PFSK-1 (cell line): ENCODE measurements around the gene SNAPC1.

Experiments used
- FOXP2 ChIP-seq: optimal IDR thresholded peaks from 2 replicates; pipeline ENCODE3; 2011; ENCODE audit warnings: borderline replicate concordance, control low read depth, inconsistent platforms; ENCODE audit not compliant: insufficient read depth; ENCODE audit errors: extremely low read length, extremely low read depth
- POLR2AphosphoS5 ChIP-seq: IDR thresholded peaks from 2 replicates; pipeline ENCODE4 v1.6.1; 2012; ENCODE audit warnings: low read depth, mild to moderate bottlenecking, control low read depth, low read length, moderate library complexity
- REST ChIP-seq, 2 experiments: IDR thresholded peaks; 2 replicates each; pipeline versions ENCODE4 v1.6.1 to v1.8.0; 2011 to 2012; ENCODE audit warnings: low read depth in 2 of 2, low read length in 2 of 2, control low read depth in 1 of 2, inconsistent platforms in 1 of 2, mild to moderate bottlenecking in 1 of 2, moderate library complexity in 1 of 2; ENCODE audit not compliant: insufficient read depth in 1 of 2
- SIN3A ChIP-seq: IDR thresholded peaks from 2 replicates; pipeline ENCODE4 v1.6.1; 2012; ENCODE audit warnings: mild to moderate bottlenecking, low read length, moderate library complexity, borderline replicate concordance; ENCODE audit not compliant: insufficient read depth
- TAF1 ChIP-seq: IDR thresholded peaks from 2 replicates; pipeline ENCODE4 v1.6.1; 2012; ENCODE audit warnings: low read length, control low read depth, borderline replicate concordance; ENCODE audit not compliant: insufficient read depth

SNAPC1 gene

GRCh38 chr14:61737915-61738314 lies 24.3 kb upstream of the SNAPC1 start:
- no peak for TF ChIP-seq FOXP2
- TF ChIP-seq SIN3A, result no peak
- TF ChIP-seq TAF1, result no peak
- no peak for TF ChIP-seq POLR2AphosphoS5
- no peak for TF ChIP-seq REST (IDR thresholded peaks at IDR 0.05; ENCODE audit: insufficient read depth in 1 of 2, low read depth in 2 of 2, low read length in 2 of 2)

GRCh38 chr14:61739133-61739532 lies 23.1 kb upstream of the SNAPC1 start:
- TF ChIP-seq POLR2AphosphoS5 (no peak), TAF1 (no peak), SIN3A (no peak), REST (IDR thresholded peaks at IDR 0.05; ENCODE audit: insufficient read depth in 1 of 2, low read depth in 2 of 2, low read length in 2 of 2) (no peak), FOXP2 (no peak)

- TF ChIP-seq FOXP2, result no peak
- no peak for TF ChIP-seq SIN3A
- TF ChIP-seq REST (IDR thresholded peaks at IDR 0.05; ENCODE audit: insufficient read depth in 1 of 2, low read depth in 2 of 2, low read length in 2 of 2), result no peak
- TF ChIP-seq TAF1, result no peak
- TF ChIP-seq POLR2AphosphoS5, result no peak
Observed at GRCh38 chr14:61742371-61742770, 19.8 kb upstream of the SNAPC1 start.

- TF ChIP-seq POLR2AphosphoS5 (no peak), SIN3A (no peak)
Observed at GRCh38 chr14:61744238-61744637, 18.0 kb upstream of the SNAPC1 start.

GRCh38 chr14:61746881-61747280 lies 15.3 kb upstream of the SNAPC1 start:
- TF ChIP-seq REST (IDR thresholded peaks at IDR 0.05; ENCODE audit: insufficient read depth in 1 of 2, low read depth in 2 of 2, low read length in 2 of 2) (no peak), FOXP2 (no peak), POLR2AphosphoS5 (no peak), SIN3A (no peak), TAF1 (no peak)
